Measurements from ENCODE around the gene NADSYN1.

DNA sequence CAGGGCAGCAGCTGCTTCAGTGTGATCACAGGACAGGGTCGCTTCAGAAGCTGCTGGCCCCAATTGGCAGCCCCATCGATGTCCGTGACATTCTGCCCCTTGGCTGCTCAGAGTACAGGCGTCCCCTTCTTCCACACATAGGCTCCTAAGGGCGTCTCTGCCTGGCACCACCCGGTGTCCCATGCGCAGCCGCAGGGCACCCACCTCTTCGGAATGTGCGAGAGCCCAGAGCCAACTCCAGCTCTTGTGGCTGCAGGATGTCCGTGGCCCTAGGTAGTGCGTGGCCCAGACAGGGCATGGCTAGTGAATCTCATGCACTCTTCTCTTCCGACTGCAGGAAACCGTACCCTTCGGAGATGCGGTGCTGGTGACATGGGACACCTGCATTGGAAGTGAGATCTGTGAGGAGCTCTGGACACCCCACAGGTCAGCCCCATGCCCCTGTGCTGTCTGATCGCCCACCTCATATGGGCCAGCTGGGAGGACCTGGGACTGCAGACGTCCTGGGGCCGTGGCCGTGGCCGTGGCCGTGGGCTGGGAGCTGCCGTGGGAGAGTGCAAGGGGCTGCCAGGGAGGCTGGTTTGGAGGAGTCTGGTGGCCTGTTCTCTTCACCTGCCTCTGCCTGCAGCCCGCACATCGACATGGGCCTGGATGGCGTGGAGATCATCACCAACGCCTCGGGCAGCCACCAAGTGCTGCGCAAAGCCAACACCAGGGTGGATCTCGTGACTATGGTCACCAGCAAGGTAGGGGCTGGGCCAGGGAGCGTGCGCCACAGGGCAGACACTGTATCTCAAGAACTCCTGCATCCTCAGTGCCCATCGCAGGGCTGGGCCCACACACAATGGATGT lies 20.2 kb downstream of the NADSYN1 start:
- TF ChIP-seq CTCF (IDR thresholded peaks at IDR 0.05; ENCODE audit: insufficient read depth, low read length, poor library complexity, severe bottlenecking) (no peak), EZH2phosphoT487 (conservative IDR thresholded peaks at IDR 0.05; ENCODE audit: low read length) (no peak)

All from SU-DHL-6 (cell line).